ENCODE data around the gene NTM. TPM values are rescaled to one million over a fixed set of nuclear protein-coding genes. Genes with fewer than 3 reads are reported as not detected.

Gene NTM
- total and polyA plus RNA-seq, 2 experiments from 2014 or later: 25.9 to 49.0 TPM

DNA sequence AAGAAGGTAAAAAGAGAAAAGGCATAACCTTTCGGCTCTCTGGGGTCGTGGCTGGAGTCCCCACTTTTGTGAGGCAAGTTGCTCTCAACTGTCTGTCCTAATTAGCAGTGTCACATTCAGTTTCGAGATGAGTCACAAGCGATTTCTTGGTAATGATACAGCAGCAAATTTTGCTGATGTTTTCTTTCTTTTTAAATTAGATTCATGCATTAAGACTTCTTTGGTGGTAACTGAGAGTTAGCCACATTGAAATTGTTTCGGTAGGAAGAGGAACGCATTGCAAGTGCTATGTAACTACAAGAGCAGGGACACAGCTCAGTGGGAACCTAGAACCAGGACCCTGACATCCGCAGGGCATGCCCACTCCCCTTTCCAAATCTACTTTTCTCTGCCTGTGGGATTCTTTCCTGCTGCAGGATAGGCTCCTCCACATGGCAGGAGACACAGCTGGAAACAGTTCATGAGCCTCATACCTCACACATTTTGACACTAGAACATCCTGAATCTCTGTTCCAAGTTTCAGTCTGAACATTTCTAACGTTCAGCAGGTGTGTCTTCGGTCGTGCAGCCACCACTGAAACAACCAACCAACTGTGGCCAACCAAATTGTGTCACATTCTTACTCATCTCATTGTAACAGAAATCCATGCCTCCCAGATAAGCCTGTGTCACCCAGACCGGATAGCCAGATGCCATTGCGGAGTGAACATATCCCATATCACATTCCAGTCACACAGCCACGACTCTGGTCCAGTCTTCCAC lies 987.6 kb downstream of the NTM start:
- Histone ChIP-seq H3K9ac (no peak overlapping the region), H3F3A (ENCODE audit: insufficient read depth) (no peaks in the 10 kb centered on the region), H3K36me3 (ENCODE audit: low read depth) (no peaks in the 10 kb centered on the region), H3K4me3 (no peak overlapping the region), H3K4me2 (ENCODE audit: unreplicated experiment) (no peak overlapping the region), H3K27ac (no peak overlapping the region), H3K4me1 (ENCODE audit: insufficient read depth) (no peaks in the 10 kb centered on the region), H3K9me3 (ENCODE audit: low read depth) (no peaks in the 10 kb centered on the region), H2AFZ (no peak overlapping the region), H3K79me2 (ENCODE audit: insufficient read depth) (no peaks in the 10 kb centered on the region), H3K27me3 (replicated peaks; ENCODE audit: insufficient read depth) (peaks cover 46% of the 10 kb centered on the region), H3K9me2 (ENCODE audit: insufficient read depth) (no peaks in the 10 kb centered on the region), H4K20me1 (ENCODE audit: insufficient read depth) (no peaks in the 10 kb centered on the region)
- in situ Hi-C loops (cut with MboI): no loop called here
- no peak for TF ChIP-seq EZH2 (IDR thresholded peaks at IDR 0.05; ENCODE audit: insufficient read depth, poor library complexity, severe bottlenecking)
- TF ChIP-seq EZH2phosphoT487 (IDR thresholded peaks at IDR 0.05; ENCODE audit: insufficient read depth, low read depth): no peak
- DNase-seq: no peak
- WGBS, 2 experiments (ENCODE audit: low coverage in 1 of 2, low lambda C conversion rate in 2 of 2, missing lambda C conversion rate in 2 of 2): 25 to 28% methylated on average over 13 of the region's 13 CpGs

GRCh38 chr11:132358573-132358953 lies 988.1 kb downstream of the NTM start:
- H3K9me3 ChIP-seq (ENCODE audit: low read depth): no peaks in the 10 kb centered on the region
- H3K79me2 ChIP-seq (ENCODE audit: insufficient read depth): no peaks in the 10 kb centered on the region
- H4K20me1 ChIP-seq (ENCODE audit: insufficient read depth): no peaks in the 10 kb centered on the region
- 34 to 45% methylated on average over 4 of the region's 4 CpGs for WGBS, 2 experiments (ENCODE audit: low coverage in 1 of 2, low lambda C conversion rate in 2 of 2, missing lambda C conversion rate in 2 of 2)
- H3K4me3 ChIP-seq: no peak overlapping the region
- H3K27me3 ChIP-seq (replicated peaks; ENCODE audit: insufficient read depth): peaks cover 40% of the 10 kb centered on the region
- no peak overlapping the region for H3K9ac ChIP-seq
- TF ChIP-seq EZH2 (IDR thresholded peaks at IDR 0.05; ENCODE audit: insufficient read depth, poor library complexity, severe bottlenecking) (no peak), EZH2phosphoT487 (IDR thresholded peaks at IDR 0.05; ENCODE audit: insufficient read depth, low read depth) (no peak)
- no peak overlapping the region for H3K4me2 ChIP-seq (ENCODE audit: unreplicated experiment)
- H2AFZ ChIP-seq: no peak overlapping the region
- H3F3A ChIP-seq (ENCODE audit: insufficient read depth): no peaks in the 10 kb centered on the region
- no peak for DNase-seq
- in situ Hi-C loops (cut with MboI): no loop called here
- no peaks in the 10 kb centered on the region for H3K36me3 ChIP-seq (ENCODE audit: low read depth)
- H3K27ac ChIP-seq: no peak overlapping the region
- no peaks in the 10 kb centered on the region for H3K4me1 ChIP-seq (ENCODE audit: insufficient read depth)
- no peaks in the 10 kb centered on the region for H3K9me2 ChIP-seq (ENCODE audit: insufficient read depth)

GRCh38 chr11:132361011-132361550 lies 990.7 kb downstream of the NTM start:
- WGBS, 2 experiments (ENCODE audit: low coverage in 1 of 2, low lambda C conversion rate in 2 of 2, missing lambda C conversion rate in 2 of 2): 60 to 63% methylated on average over 8 of the region's 8 CpGs
- no peak overlapping the region for H3K4me2 ChIP-seq (ENCODE audit: unreplicated experiment)
- H3K36me3 ChIP-seq (ENCODE audit: low read depth): no peaks in the 10 kb centered on the region
- H3K4me1 ChIP-seq (ENCODE audit: insufficient read depth): no peaks in the 10 kb centered on the region
- peaks cover 25% of the 10 kb centered on the region for H3K27me3 ChIP-seq (replicated peaks; ENCODE audit: insufficient read depth)
- DNase-seq: no peak
- H3K27ac ChIP-seq: no peak overlapping the region
- H3K9me3 ChIP-seq (ENCODE audit: low read depth): no peaks in the 10 kb centered on the region
- no peak overlapping the region for H2AFZ ChIP-seq
- in situ Hi-C loops (cut with MboI): no loop called here
- no peaks in the 10 kb centered on the region for H3K79me2 ChIP-seq (ENCODE audit: insufficient read depth)
- H4K20me1 ChIP-seq (ENCODE audit: insufficient read depth): no peaks in the 10 kb centered on the region
- TF ChIP-seq EZH2 (IDR thresholded peaks at IDR 0.05; ENCODE audit: insufficient read depth, poor library complexity, severe bottlenecking): no peak
- no peak for TF ChIP-seq EZH2phosphoT487 (IDR thresholded peaks at IDR 0.05; ENCODE audit: insufficient read depth, low read depth)
- no peak overlapping the region for H3K9ac ChIP-seq
- H3K4me3 ChIP-seq: no peak overlapping the region
- no peaks in the 10 kb centered on the region for H3K9me2 ChIP-seq (ENCODE audit: insufficient read depth)
- H3F3A ChIP-seq (ENCODE audit: insufficient read depth): no peaks in the 10 kb centered on the region

DNA sequence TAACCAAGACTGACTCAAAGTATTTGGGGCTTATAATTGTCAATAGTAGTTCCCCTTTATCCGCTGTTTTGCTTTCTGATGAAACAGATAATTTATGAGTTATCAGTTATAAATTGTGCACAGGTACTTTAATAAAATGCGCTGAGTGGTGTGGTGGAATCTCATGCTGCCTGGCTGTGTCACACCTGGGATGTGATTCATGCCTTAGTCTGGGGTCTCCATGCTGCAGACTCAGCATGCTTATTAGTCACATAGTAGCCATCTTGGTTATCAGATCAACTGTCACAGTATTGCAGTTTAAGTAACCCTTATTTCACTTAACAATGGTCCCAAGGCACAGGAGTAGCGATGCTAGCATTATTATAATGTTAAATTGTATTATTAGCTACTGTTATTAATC lies 995.2 kb downstream of the NTM start:
- Histone ChIP-seq H3K36me3 (ENCODE audit: low read depth) (no peaks in the 10 kb centered on the region), H3K27ac (no peak overlapping the region), H3K9me3 (ENCODE audit: low read depth) (no peaks in the 10 kb centered on the region), H4K20me1 (ENCODE audit: insufficient read depth) (no peaks in the 10 kb centered on the region), H3K9ac (no peak overlapping the region), H3K27me3 (replicated peaks; ENCODE audit: insufficient read depth) (peaks cover 21% of the 10 kb centered on the region), H3K4me2 (ENCODE audit: unreplicated experiment) (no peak overlapping the region), H2AFZ (no peak overlapping the region), H3K9me2 (ENCODE audit: insufficient read depth) (no peaks in the 10 kb centered on the region), H3K79me2 (ENCODE audit: insufficient read depth) (no peaks in the 10 kb centered on the region), H3K4me3 (no peak overlapping the region), H3F3A (ENCODE audit: insufficient read depth) (no peaks in the 10 kb centered on the region), H3K4me1 (ENCODE audit: insufficient read depth) (no peaks in the 10 kb centered on the region)
- TF ChIP-seq EZH2phosphoT487 (IDR thresholded peaks at IDR 0.05; ENCODE audit: insufficient read depth, low read depth): no peak
- TF ChIP-seq EZH2 (IDR thresholded peaks at IDR 0.05; ENCODE audit: insufficient read depth, poor library complexity, severe bottlenecking): no peak
- in situ Hi-C loops (cut with MboI): no loop called here
- WGBS, 2 experiments (ENCODE audit: low coverage in 1 of 2, low lambda C conversion rate in 2 of 2, missing lambda C conversion rate in 2 of 2): 56 to 59% methylated on average over 3 of the region's 3 CpGs
- DNase-seq: no peak

Measured in GM23248 (cell line).